ENCODE data around the gene ARL8A. TPM values are rescaled to one million over a fixed set of nuclear protein-coding genes. Genes with fewer than 3 reads are reported as not detected.
A peak's percentile ranks its signal among the peaks of the same experiment; 100 is the strongest.
"Not testable (repeated sequence)": the region's sequence is repeated elsewhere in the genome, so short reads cannot be mapped to it uniquely, and the experiment has no call there.

Gene ARL8A
- total RNA-seq, 1 donor: 63.6 TPM

GRCh38 chr1:202154766-202155477 lies 10.4 kb upstream of the ARL8A start:
- peaks cover 53% of the 10 kb centered on the region for H3K4me1 ChIP-seq (ENCODE audit: insufficient read depth, low read length)
- no peaks in the 10 kb centered on the region for H3K27me3 ChIP-seq (ENCODE audit: insufficient read depth, low read length)
- H3K9me3 ChIP-seq (ENCODE audit: low read depth, low read length): no peaks in the 10 kb centered on the region
- no peak overlapping the region for H3K4me3 ChIP-seq (ENCODE audit: low read length)

GRCh38 chr1:202154148-202154765 lies 9.7 kb upstream of the ARL8A start:
- peaks cover 47% of the 10 kb centered on the region for H3K4me1 ChIP-seq (ENCODE audit: insufficient read depth, low read length)
- H3K4me3 ChIP-seq (ENCODE audit: low read length): no peak overlapping the region
- no peaks in the 10 kb centered on the region for H3K9me3 ChIP-seq (ENCODE audit: low read depth, low read length)
- no peaks in the 10 kb centered on the region for H3K27me3 ChIP-seq (ENCODE audit: insufficient read depth, low read length)

- Histone ChIP-seq H3K9me3 (ENCODE audit: low read depth, low read length) (no peaks in the 10 kb centered on the region), H3K4me1 (ENCODE audit: insufficient read depth, low read length) (peaks cover 37% of the 10 kb centered on the region), H3K27me3 (ENCODE audit: insufficient read depth, low read length) (no peaks in the 10 kb centered on the region), H3K4me3 (ENCODE audit: low read length) (no peak overlapping the region)
Measured at GRCh38 chr1:202153284-202153683, 8.7 kb upstream of the ARL8A start.

- Histone ChIP-seq H3K4me1 (ENCODE audit: insufficient read depth, low read length) (peaks cover 28% of the 10 kb centered on the region), H3K27me3 (ENCODE audit: insufficient read depth, low read length) (no peaks in the 10 kb centered on the region), H3K9me3 (ENCODE audit: low read depth, low read length) (no peaks in the 10 kb centered on the region), H3K4me3 (ENCODE audit: low read length) (no peak overlapping the region)
Measured at GRCh38 chr1:202152399-202152798, 7.9 kb upstream of the ARL8A start.

GRCh38 chr1:202151045-202151444 lies 6.5 kb upstream of the ARL8A start:
- H3K4me1 ChIP-seq (ENCODE audit: insufficient read depth, low read length): peaks cover 17% of the 10 kb centered on the region
- no peaks in the 10 kb centered on the region for H3K27me3 ChIP-seq (ENCODE audit: insufficient read depth, low read length)
- H3K4me3 ChIP-seq (ENCODE audit: low read length): no peak overlapping the region
- H3K9me3 ChIP-seq (ENCODE audit: low read depth, low read length): no peaks in the 10 kb centered on the region

- Histone ChIP-seq H3K9me3 (ENCODE audit: low read depth, low read length) (no peaks in the 10 kb centered on the region), H3K4me3 (ENCODE audit: low read length) (no peak overlapping the region), H3K27me3 (ENCODE audit: insufficient read depth, low read length) (no peaks in the 10 kb centered on the region), H3K4me1 (ENCODE audit: insufficient read depth, low read length) (peaks cover 17% of the 10 kb centered on the region)
Measured at GRCh38 chr1:202150602-202151001, 6.1 kb upstream of the ARL8A start.

- Histone ChIP-seq H3K4me3 (ENCODE audit: low read length) (no peak overlapping the region), H3K4me1 (ENCODE audit: insufficient read depth, low read length) (peaks cover 17% of the 10 kb centered on the region), H3K27me3 (ENCODE audit: insufficient read depth, low read length) (no peaks in the 10 kb centered on the region), H3K9me3 (ENCODE audit: low read depth, low read length) (no peaks in the 10 kb centered on the region)
Measured at GRCh38 chr1:202150187-202150586, 5.7 kb upstream of the ARL8A start.

GRCh38 chr1:202149566-202149965 lies 5.0 kb upstream of the ARL8A start:
- H3K4me3 ChIP-seq (ENCODE audit: low read length): no peak overlapping the region
- peaks cover 15% of the 10 kb centered on the region for H3K4me1 ChIP-seq (ENCODE audit: insufficient read depth, low read length)
- no peaks in the 10 kb centered on the region for H3K27me3 ChIP-seq (ENCODE audit: insufficient read depth, low read length)
- H3K9me3 ChIP-seq (ENCODE audit: low read depth, low read length): no peaks in the 10 kb centered on the region

- Histone ChIP-seq H3K9me3 (ENCODE audit: low read depth, low read length) (no peaks in the 10 kb centered on the region), H3K4me3 (ENCODE audit: low read length) (no peak overlapping the region), H3K27me3 (ENCODE audit: insufficient read depth, low read length) (no peaks in the 10 kb centered on the region), H3K4me1 (ENCODE audit: insufficient read depth, low read length) (peaks cover 15% of the 10 kb centered on the region)
Measured at GRCh38 chr1:202148391-202148790, 3.9 kb upstream of the ARL8A start.

- Histone ChIP-seq H3K9me3 (ENCODE audit: low read depth, low read length) (no peaks in the 10 kb centered on the region), H3K4me3 (ENCODE audit: low read length) (no peak overlapping the region), H3K4me1 (ENCODE audit: insufficient read depth, low read length) (peaks cover 29% of the 10 kb centered on the region), H3K27me3 (ENCODE audit: insufficient read depth, low read length) (no peaks in the 10 kb centered on the region)
Measured at GRCh38 chr1:202146993-202147392, 2.5 kb upstream of the ARL8A start.

- Histone ChIP-seq H3K4me1 (ENCODE audit: insufficient read depth, low read length) (peaks cover 33% of the 10 kb centered on the region), H3K9me3 (ENCODE audit: low read depth, low read length) (no peaks in the 10 kb centered on the region), H3K4me3 (ENCODE audit: low read length) (no peak overlapping the region), H3K27me3 (ENCODE audit: insufficient read depth, low read length) (no peaks in the 10 kb centered on the region)
Measured at GRCh38 chr1:202146279-202146678, 1.7 kb upstream of the ARL8A start.

GRCh38 chr1:202145744-202146140 lies 1.2 kb upstream of the ARL8A start:
- H3K9me3 ChIP-seq (ENCODE audit: low read depth, low read length); H3K27me3 ChIP-seq (ENCODE audit: insufficient read depth, low read length); H3K4me3 ChIP-seq (ENCODE audit: low read length): not testable (repeated sequence)
- H3K4me1 ChIP-seq (ENCODE audit: insufficient read depth, low read length): peaks cover 36% of the 10 kb centered on the region

- H3K4me3 ChIP-seq (ENCODE audit: low read length): peak overlapping the region; percentile 96
- H3K9me3 ChIP-seq (ENCODE audit: low read depth, low read length): no peaks in the 10 kb centered on the region
- peaks cover 42% of the 10 kb centered on the region for H3K4me1 ChIP-seq (ENCODE audit: insufficient read depth, low read length)
- no peaks in the 10 kb centered on the region for H3K27me3 ChIP-seq (ENCODE audit: insufficient read depth, low read length)
Measured at GRCh38 chr1:202145068-202145743, 669 bp upstream of the ARL8A start.

- no peaks in the 10 kb centered on the region for H3K9me3 ChIP-seq (ENCODE audit: low read depth, low read length)
- H3K27me3 ChIP-seq (ENCODE audit: insufficient read depth, low read length): no peaks in the 10 kb centered on the region
- H3K4me3 ChIP-seq (ENCODE audit: low read length): peak overlapping the region; percentile 96
- H3K4me1 ChIP-seq (ENCODE audit: insufficient read depth, low read length): peaks cover 46% of the 10 kb centered on the region
Measured at GRCh38 chr1:202143768-202144401, 652 bp downstream of the ARL8A start.

Data from mononuclear cell (primary cell).